ENCODE results near the gene DRAM2.

Gene DRAM2

GRCh38 chr1:111157431-111157830 lies 17.5 kb upstream of the DRAM2 start:
- in situ Hi-C loops (cut with MboI; ENCODE audit: low sequenced_read_pairs), result no loop called here
- H3K4me3 ChIP-seq, result no peak overlapping the region
- peaks cover 41% of the 10 kb centered on the region for H3K36me3 ChIP-seq (replicated peaks)
- no peak for DNase-seq (ENCODE audit: low spot score in 2 of 2)
- H3K27me3 ChIP-seq (ENCODE audit: low read depth), result no peaks in the 10 kb centered on the region
- peaks cover 17% of the 10 kb centered on the region for H3K4me1 ChIP-seq
- no peaks in the 10 kb centered on the region for H3K9me3 ChIP-seq

GRCh38 chr1:111154021-111154999 lies 14.4 kb upstream of the DRAM2 start:
- in situ Hi-C loops (cut with MboI; ENCODE audit: low sequenced_read_pairs), result no loop called here
- Histone ChIP-seq H3K4me1 (peaks cover 15% of the 10 kb centered on the region), H3K36me3 (replicated peaks) (peaks cover 44% of the 10 kb centered on the region), H3K4me3 (no peak overlapping the region), H3K9me3 (no peaks in the 10 kb centered on the region), H3K27me3 (ENCODE audit: low read depth) (no peaks in the 10 kb centered on the region)
- no peak for DNase-seq (ENCODE audit: low spot score in 2 of 2)

- in situ Hi-C loops (cut with MboI; ENCODE audit: low sequenced_read_pairs), result no loop called here
- peaks cover 15% of the 10 kb centered on the region for H3K4me1 ChIP-seq
- H3K27me3 ChIP-seq (ENCODE audit: low read depth), result no peaks in the 10 kb centered on the region
- no peaks in the 10 kb centered on the region for H3K9me3 ChIP-seq
- no peak overlapping the region for H3K4me3 ChIP-seq
- H3K36me3 ChIP-seq (replicated peaks), result peaks cover 50% of the 10 kb centered on the region
- no peak for DNase-seq (ENCODE audit: low spot score in 2 of 2)
Observed at GRCh38 chr1:111151838-111152237, 11.9 kb upstream of the DRAM2 start.

- in situ Hi-C loops (cut with MboI; ENCODE audit: low sequenced_read_pairs), result no loop called here
- no peak overlapping the region for H3K4me3 ChIP-seq
- DNase-seq (ENCODE audit: low spot score in 2 of 2), result no peak
- H3K4me1 ChIP-seq, result peaks cover 18% of the 10 kb centered on the region
- H3K9me3 ChIP-seq, result no peaks in the 10 kb centered on the region
- H3K27me3 ChIP-seq (ENCODE audit: low read depth), result no peaks in the 10 kb centered on the region
- peaks cover 31% of the 10 kb centered on the region for H3K36me3 ChIP-seq (replicated peaks)
Observed at GRCh38 chr1:111148376-111148881, 8.5 kb upstream of the DRAM2 start.

GRCh38 chr1:111147948-111148347 lies 8.1 kb upstream of the DRAM2 start:
- Histone ChIP-seq H3K4me1 (peaks cover 18% of the 10 kb centered on the region), H3K27me3 (ENCODE audit: low read depth) (no peaks in the 10 kb centered on the region), H3K9me3 (no peaks in the 10 kb centered on the region), H3K36me3 (replicated peaks) (peaks cover 27% of the 10 kb centered on the region), H3K4me3 (no peak overlapping the region)
- in situ Hi-C loops (cut with MboI; ENCODE audit: low sequenced_read_pairs), result no loop called here
- no peak for DNase-seq (ENCODE audit: low spot score in 2 of 2)

- no peaks in the 10 kb centered on the region for H3K9me3 ChIP-seq
- no peak overlapping the region for H3K4me3 ChIP-seq
- H3K4me1 ChIP-seq, result peaks cover 15% of the 10 kb centered on the region
- H3K36me3 ChIP-seq (replicated peaks), result peaks cover 24% of the 10 kb centered on the region
- DNase-seq (ENCODE audit: low spot score in 2 of 2), result no peak
- H3K27me3 ChIP-seq (ENCODE audit: low read depth), result no peaks in the 10 kb centered on the region
- in situ Hi-C loops (cut with MboI; ENCODE audit: low sequenced_read_pairs), result no loop called here
Observed at GRCh38 chr1:111145963-111146768, 6.3 kb upstream of the DRAM2 start.

- Histone ChIP-seq H3K4me1 (peaks cover 16% of the 10 kb centered on the region), H3K4me3 (no peak overlapping the region), H3K27me3 (ENCODE audit: low read depth) (no peaks in the 10 kb centered on the region), H3K9me3 (no peaks in the 10 kb centered on the region), H3K36me3 (replicated peaks) (peaks cover 24% of the 10 kb centered on the region)
- DNase-seq (ENCODE audit: low spot score in 2 of 2), result no peak
- in situ Hi-C loops (cut with MboI; ENCODE audit: low sequenced_read_pairs), result no loop called here
Observed at GRCh38 chr1:111145542-111145941, 5.6 kb upstream of the DRAM2 start.

- Histone ChIP-seq H3K4me1 (peaks cover 28% of the 10 kb centered on the region), H3K4me3 (no peak overlapping the region), H3K9me3 (no peaks in the 10 kb centered on the region), H3K27me3 (ENCODE audit: low read depth) (no peaks in the 10 kb centered on the region), H3K36me3 (replicated peaks) (peaks cover 7% of the 10 kb centered on the region)
- in situ Hi-C loops (cut with MboI; ENCODE audit: low sequenced_read_pairs), result no loop called here
- DNase-seq (ENCODE audit: low spot score in 2 of 2), result no peak
Observed at GRCh38 chr1:111142356-111142975, 2.6 kb upstream of the DRAM2 start.

GRCh38 chr1:111141245-111142220 lies 1.6 kb upstream of the DRAM2 start:
- no peaks in the 10 kb centered on the region for H3K9me3 ChIP-seq
- in situ Hi-C loops (cut with MboI; ENCODE audit: low sequenced_read_pairs), result no loop called here
- DNase-seq (ENCODE audit: low spot score in 2 of 2), result no peak
- peaks cover 10% of the 10 kb centered on the region for H3K36me3 ChIP-seq (replicated peaks)
- H3K4me3 ChIP-seq, result peak overlapping the region; percentile 94
- no peaks in the 10 kb centered on the region for H3K27me3 ChIP-seq (ENCODE audit: low read depth)
- peaks cover 28% of the 10 kb centered on the region for H3K4me1 ChIP-seq

GRCh38 chr1:111140680-111140967 lies 731 bp upstream of the DRAM2 start:
- DNase-seq (ENCODE audit: low spot score in 2 of 2), result peak; percentile 29 to 68

GRCh38 chr1:111139324-111139955 lies 453 bp downstream of the DRAM2 start:
- Histone ChIP-seq H3K36me3 (replicated peaks) (peaks cover 25% of the 10 kb centered on the region), H3K9me3 (no peaks in the 10 kb centered on the region), H3K4me3 (peak overlapping the region; percentile 94), H3K4me1 (peaks cover 25% of the 10 kb centered on the region), H3K27me3 (ENCODE audit: low read depth) (no peaks in the 10 kb centered on the region)
- peak; percentile 47 to 75 for DNase-seq (ENCODE audit: low spot score in 2 of 2)
- in situ Hi-C loops (cut with MboI; ENCODE audit: low sequenced_read_pairs), result no loop called here

More at GRCh38 chr1:111140680-111140967, 731 bp upstream of the DRAM2 start:
- H3K4me3 ChIP-seq, result peak overlapping the region; percentile 94
- no peaks in the 10 kb centered on the region for H3K9me3 ChIP-seq
- no peaks in the 10 kb centered on the region for H3K27me3 ChIP-seq (ENCODE audit: low read depth)
- peaks cover 25% of the 10 kb centered on the region for H3K4me1 ChIP-seq
- in situ Hi-C loops (cut with MboI; ENCODE audit: low sequenced_read_pairs), result no loop called here
- peaks cover 16% of the 10 kb centered on the region for H3K36me3 ChIP-seq (replicated peaks)

GRCh38 chr1:111133866-111134265 lies 6.0 kb downstream of the DRAM2 start:
- Histone ChIP-seq H3K4me1 (peaks cover 10% of the 10 kb centered on the region), H3K4me3 (no peak overlapping the region), H3K9me3 (no peaks in the 10 kb centered on the region), H3K27me3 (ENCODE audit: low read depth) (no peaks in the 10 kb centered on the region), H3K36me3 (replicated peaks) (peaks cover 37% of the 10 kb centered on the region)
- in situ Hi-C loops (cut with MboI; ENCODE audit: low sequenced_read_pairs), result no loop called here
- no peak for DNase-seq (ENCODE audit: low spot score in 2 of 2)
